ENCODE measurements around the gene CLOCK.
A peak's percentile ranks its signal among the peaks of the same experiment; 100 is the strongest.

GRCh38 chr4:55386840-55387239 lies 159.9 kb downstream of the CLOCK start:
- TF ChIP-seq FOXO4 (CRISPR knock-in tag; IDR thresholded peaks at IDR 0.05) = no peak
- no peak for TF ChIP-seq RFX5 (IDR thresholded peaks at IDR 0.05; ENCODE audit: low read depth, low read length)
- TF ChIP-seq, protein P1, sequence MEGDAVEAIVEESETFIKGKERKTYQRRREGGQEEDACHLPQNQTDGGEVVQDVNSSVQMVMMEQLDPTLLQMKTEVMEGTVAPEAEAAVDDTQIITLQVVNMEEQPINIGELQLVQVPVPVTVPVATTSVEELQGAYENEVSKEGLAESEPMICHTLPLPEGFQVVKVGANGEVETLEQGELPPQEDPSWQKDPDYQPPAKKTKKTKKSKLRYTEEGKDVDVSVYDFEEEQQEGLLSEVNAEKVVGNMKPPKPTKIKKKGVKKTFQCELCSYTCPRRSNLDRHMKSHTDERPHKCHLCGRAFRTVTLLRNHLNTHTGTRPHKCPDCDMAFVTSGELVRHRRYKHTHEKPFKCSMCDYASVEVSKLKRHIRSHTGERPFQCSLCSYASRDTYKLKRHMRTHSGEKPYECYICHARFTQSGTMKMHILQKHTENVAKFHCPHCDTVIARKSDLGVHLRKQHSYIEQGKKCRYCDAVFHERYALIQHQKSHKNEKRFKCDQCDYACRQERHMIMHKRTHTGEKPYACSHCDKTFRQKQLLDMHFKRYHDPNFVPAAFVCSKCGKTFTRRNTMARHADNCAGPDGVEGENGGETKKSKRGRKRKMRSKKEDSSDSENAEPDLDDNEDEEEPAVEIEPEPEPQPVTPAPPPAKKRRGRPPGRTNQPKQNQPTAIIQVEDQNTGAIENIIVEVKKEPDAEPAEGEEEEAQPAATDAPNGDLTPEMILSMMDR (IDR thresholded peaks at IDR 0.05 in 2 of 3, conservative IDR thresholded peaks at IDR 0.05 in 1 of 3; ENCODE audit: insufficient read depth in 2 of 3, low read depth in 1 of 3, low read length in 3 of 3) = no peak
- TF ChIP-seq ZNF274 (IDR thresholded peaks at IDR 0.05; ENCODE audit: borderline replicate concordance, low read depth, low read length) = peak; percentile 74
- TF ChIP-seq POLR2AphosphoS5 (IDR thresholded peaks at IDR 0.05; ENCODE audit: control insufficient read depth, insufficient read depth, low read depth, low read length) = peak; percentile 98
- TF ChIP-seq TRIM25 (IDR thresholded peaks at IDR 0.05; ENCODE audit: borderline replicate concordance) = no peak
- no peak for TF ChIP-seq GTF2B (IDR thresholded peaks at IDR 0.05; ENCODE audit: extremely low read depth, insufficient read length)

All from K562 (cell line).